Measurements from ENCODE around the gene NR2E1. TPM values are rescaled to one million over a fixed set of nuclear protein-coding genes. Genes with fewer than 3 reads are reported as not detected.

The NR2E1 gene
- total RNA-seq, 1 experiment from 2014 or later = not detected

DNA sequence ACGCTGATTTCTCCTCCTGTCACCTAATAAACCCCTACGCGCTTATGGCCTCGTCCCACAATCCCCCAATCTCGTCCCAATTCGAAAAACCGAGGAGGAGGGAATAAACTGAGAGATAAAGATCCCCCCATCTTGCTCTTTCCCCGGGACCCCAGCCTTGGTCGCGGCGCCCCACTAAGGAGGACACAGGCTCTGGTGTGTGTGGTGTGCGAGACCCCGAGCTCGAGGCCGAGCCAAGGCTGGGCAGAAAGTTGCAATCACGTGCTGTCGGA, 1.3 kb upstream of the NR2E1 start:
- H2BK15ac ChIP-seq (ENCODE audit: low read depth, low read length) = no peak overlapping the region
- peaks cover 4% of the 10 kb centered on the region for H3K23me2 ChIP-seq (ENCODE audit: insufficient read length, low read depth, low read length, poor library complexity, severe bottlenecking)

More for the DNA sequence above, 1.3 kb upstream of the NR2E1 start:
- no peak overlapping the region for H3K23ac ChIP-seq (ENCODE audit: insufficient read length, low read depth, low read length)
- no peak overlapping the region for H4K91ac ChIP-seq (ENCODE audit: insufficient read length, low read depth, low read length)
- no peaks in the 10 kb centered on the region; the same call in 1 of the 2 replicates for H3K4me1 ChIP-seq (ENCODE audit: insufficient read depth, low read length)
- H3K27ac ChIP-seq (ENCODE audit: insufficient read length, low read depth, low read length) = no peak overlapping the region
- Mint-ChIP-seq H3K27me3 (ENCODE audit: low read depth) (peaks cover 100% of the 10 kb centered on the region), H3K9me3 (peaks cover 0 to 19% of the 10 kb centered on the region in 2 experiments; a peak in 3 of 5 replicates), H3K4me3 (peak overlapping the region; percentile 32 to 83), H3K27ac (no peak overlapping the region), H3K4me1 (peaks cover 40 to 59% of the 10 kb centered on the region in 2 experiments), H3K36me3 (ENCODE audit: insufficient read depth in 1 of 3, low read depth in 3 of 3) (no peaks in the 10 kb centered on the region)
- no peak overlapping the region for H3T11ph ChIP-seq (ENCODE audit: low read length)
- no peaks in the 10 kb centered on the region for H3K9me3 ChIP-seq (ENCODE audit: control insufficient read depth, low read depth, low read length)
- no peaks in the 10 kb centered on the region for H4K20me1 ChIP-seq (ENCODE audit: control insufficient read depth, insufficient read depth, insufficient read length)
- H3K9ac ChIP-seq (ENCODE audit: extremely low read depth, insufficient read length, low read length) = no peak overlapping the region
- H2BK120ac ChIP-seq (ENCODE audit: low read depth, low read length, poor library complexity, severe bottlenecking) = no peak overlapping the region
- no peaks in the 10 kb centered on the region for H3K79me2 ChIP-seq (ENCODE audit: insufficient read depth, low read length)
- no peak overlapping the region for H3K18ac ChIP-seq (ENCODE audit: insufficient read length, low read depth, low read length)
- H2BK5ac ChIP-seq (ENCODE audit: insufficient read length, low read length) = no peak overlapping the region
- DNase-seq = no peak
- peaks cover 99% of the 10 kb centered on the region for H3K27me3 ChIP-seq (ENCODE audit: insufficient read depth, low read length)
- peak overlapping the region; percentile 74 for H3K4me2 ChIP-seq (ENCODE audit: insufficient read depth, insufficient read length, low read length)
- WGBS (ENCODE audit: extremely low coverage, insufficient read length, low lambda C conversion rate) = no CpG with 5 or more reads among the region's 17 CpGs
- TF ChIP-seq, protein P1, sequence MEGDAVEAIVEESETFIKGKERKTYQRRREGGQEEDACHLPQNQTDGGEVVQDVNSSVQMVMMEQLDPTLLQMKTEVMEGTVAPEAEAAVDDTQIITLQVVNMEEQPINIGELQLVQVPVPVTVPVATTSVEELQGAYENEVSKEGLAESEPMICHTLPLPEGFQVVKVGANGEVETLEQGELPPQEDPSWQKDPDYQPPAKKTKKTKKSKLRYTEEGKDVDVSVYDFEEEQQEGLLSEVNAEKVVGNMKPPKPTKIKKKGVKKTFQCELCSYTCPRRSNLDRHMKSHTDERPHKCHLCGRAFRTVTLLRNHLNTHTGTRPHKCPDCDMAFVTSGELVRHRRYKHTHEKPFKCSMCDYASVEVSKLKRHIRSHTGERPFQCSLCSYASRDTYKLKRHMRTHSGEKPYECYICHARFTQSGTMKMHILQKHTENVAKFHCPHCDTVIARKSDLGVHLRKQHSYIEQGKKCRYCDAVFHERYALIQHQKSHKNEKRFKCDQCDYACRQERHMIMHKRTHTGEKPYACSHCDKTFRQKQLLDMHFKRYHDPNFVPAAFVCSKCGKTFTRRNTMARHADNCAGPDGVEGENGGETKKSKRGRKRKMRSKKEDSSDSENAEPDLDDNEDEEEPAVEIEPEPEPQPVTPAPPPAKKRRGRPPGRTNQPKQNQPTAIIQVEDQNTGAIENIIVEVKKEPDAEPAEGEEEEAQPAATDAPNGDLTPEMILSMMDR (conservative IDR thresholded peaks at IDR 0.05) = no peak
- H2BK12ac ChIP-seq (ENCODE audit: insufficient read length, low read depth, low read length) = no peak overlapping the region
- H2AK5ac ChIP-seq (ENCODE audit: insufficient read length, low read length) = no peak overlapping the region
- no peak overlapping the region for H3K14ac ChIP-seq (ENCODE audit: insufficient read depth, low read length)
- H2AFZ ChIP-seq (ENCODE audit: low read length) = no peak overlapping the region
- no peak overlapping the region for H4K8ac ChIP-seq (replicated peaks; ENCODE audit: insufficient read length, low read depth, low read length)
- H3K56ac ChIP-seq (ENCODE audit: insufficient read length, low read depth, low read length) = no peak overlapping the region
- H2BK20ac ChIP-seq (ENCODE audit: low read depth, low read length, poor library complexity, severe bottlenecking) = no peak overlapping the region
- H3K79me1 ChIP-seq (ENCODE audit: insufficient read depth, low read depth, low read length, poor library complexity, severe bottlenecking) = no peaks in the 10 kb centered on the region
- H4K5ac ChIP-seq (ENCODE audit: insufficient read length, low read depth, low read length) = no peak overlapping the region
- H3K4ac ChIP-seq (ENCODE audit: low read depth, low read length) = no peak overlapping the region
